ENCODE results near the gene LGALSL.
A peak's percentile ranks its signal among the peaks of the same experiment; 100 is the strongest.

LGALSL gene

DNA sequence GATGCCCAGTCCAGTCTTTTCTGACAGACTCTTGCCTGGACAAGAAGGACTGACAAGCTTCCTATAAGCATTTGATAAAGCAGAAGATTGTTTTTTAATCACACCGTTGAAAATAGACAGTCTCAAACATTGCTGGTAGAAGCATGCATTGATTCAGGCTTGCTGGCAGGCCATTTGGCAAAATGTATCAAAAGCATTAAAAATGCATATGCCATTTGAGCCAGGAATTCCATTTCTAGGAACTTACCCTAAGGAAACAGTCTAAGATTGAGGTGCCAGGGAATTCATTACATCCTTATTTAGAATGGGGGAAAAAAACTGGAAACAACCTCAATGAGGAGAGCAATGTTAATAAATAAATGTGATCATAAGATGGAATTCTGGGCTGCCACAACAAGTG is 20.7 kb downstream of the LGALSL start:
- Histone ChIP-seq H3K36me3 (replicated peaks in 1 of 2; ENCODE audit: control insufficient read depth in 2 of 2, insufficient read depth in 2 of 2, low read length in 2 of 2) (no peaks in the 10 kb centered on the region), H3K14ac (ENCODE audit: low read length) (no peak overlapping the region), H2AK5ac (ENCODE audit: low read depth, low read length) (no peak overlapping the region), H3K9ac (ENCODE audit: low read depth, low read length, poor library complexity) (no peak overlapping the region), H3K4me1 (ENCODE audit: control insufficient read depth in 2 of 2, insufficient read depth in 1 of 2, low read depth in 1 of 2, low read length in 2 of 2) (peaks cover 13 to 14% of the 10 kb centered on the region in 2 donors), H2BK12ac (ENCODE audit: low read length) (no peak overlapping the region), H3K27me3 (ENCODE audit: control insufficient read depth in 3 of 3, insufficient read depth in 3 of 3, low read depth in 1 of 3, low read length in 3 of 3) (no peaks in the 10 kb centered on the region), H3K79me1 (ENCODE audit: low read depth, low read length) (no peaks in the 10 kb centered on the region), H3K27ac (replicated peaks; ENCODE audit: low read length) (no peak overlapping the region), H3K9me3 (replicated peaks in 1 of 2; ENCODE audit: control insufficient read depth in 2 of 2, insufficient read depth in 1 of 2, low read depth in 1 of 2, low read length in 2 of 2) (no peaks in the 10 kb centered on the region), H2BK120ac (ENCODE audit: low read depth, low read length) (no peak overlapping the region), H4K91ac (ENCODE audit: low read depth, low read length, poor library complexity) (no peak overlapping the region), H4K8ac (ENCODE audit: low read depth, low read length) (no peak overlapping the region), H2BK5ac (ENCODE audit: low read length) (no peak overlapping the region), H3K4me3 (ENCODE audit: low read length in 2 of 2) (no peak overlapping the region), H3K4me2 (ENCODE audit: insufficient read depth, low read length, poor library complexity, severe bottlenecking) (no peak overlapping the region), H2AFZ (ENCODE audit: low read length) (peak overlapping the region; percentile 69), H2BK15ac (ENCODE audit: low read length) (no peak overlapping the region), H3K4ac (ENCODE audit: low read length) (no peak overlapping the region), H3K18ac (ENCODE audit: low read length) (no peak overlapping the region), H3K23ac (ENCODE audit: low read depth, low read length, poor library complexity) (no peak overlapping the region)
- DNase-seq (ENCODE audit: low spot score) = no peak
- no CpG with 5 or more reads among the region's 1 CpG for WGBS, 2 donors (ENCODE audit: extremely low coverage in 2 of 2, insufficient read length in 2 of 2, insufficient replicate concordance in 1 of 2)

DNA sequence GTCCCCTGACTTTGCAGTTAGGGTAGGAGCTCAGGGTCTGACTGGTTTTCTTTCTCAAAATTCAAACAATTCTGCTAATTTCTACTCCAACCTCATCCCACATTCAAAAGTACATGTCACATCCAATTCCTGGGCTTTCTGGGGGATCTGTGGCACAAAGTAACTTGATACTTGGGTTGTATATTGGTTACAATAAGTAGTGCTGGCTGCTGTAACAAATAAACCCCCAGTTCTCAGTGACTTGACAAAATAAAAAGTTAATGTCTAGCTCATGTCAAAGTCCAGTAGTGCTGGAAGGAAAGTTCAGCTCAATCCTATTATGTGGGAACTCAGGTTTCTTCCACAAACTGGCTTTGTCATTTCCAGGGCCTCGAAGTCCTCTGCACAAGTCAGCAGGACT is 23.1 kb downstream of the LGALSL start:
- no peaks in the 10 kb centered on the region for H3K27me3 ChIP-seq (ENCODE audit: control insufficient read depth in 3 of 3, insufficient read depth in 3 of 3, low read depth in 1 of 3, low read length in 3 of 3)
- peaks cover 5% of the 10 kb centered on the region in 2 donors for H3K4me1 ChIP-seq (ENCODE audit: control insufficient read depth in 2 of 2, insufficient read depth in 1 of 2, low read depth in 1 of 2, low read length in 2 of 2)
- H2BK12ac ChIP-seq (ENCODE audit: low read length) = no peak overlapping the region
- H3K4me3 ChIP-seq (ENCODE audit: low read length in 2 of 2) = no peak overlapping the region
- H3K27ac ChIP-seq (replicated peaks; ENCODE audit: low read length) = no peak overlapping the region
- H2BK120ac ChIP-seq (ENCODE audit: low read depth, low read length) = no peak overlapping the region
- no peak overlapping the region for H2BK5ac ChIP-seq (ENCODE audit: low read length)
- no peak overlapping the region for H2AFZ ChIP-seq (ENCODE audit: low read length)
- no peak overlapping the region for H3K18ac ChIP-seq (ENCODE audit: low read length)
- no peak overlapping the region for H2AK5ac ChIP-seq (ENCODE audit: low read depth, low read length)
- no peak overlapping the region for H2BK15ac ChIP-seq (ENCODE audit: low read length)
- no peak overlapping the region for H3K4me2 ChIP-seq (ENCODE audit: insufficient read depth, low read length, poor library complexity, severe bottlenecking)
- no peaks in the 10 kb centered on the region for H3K9me3 ChIP-seq (replicated peaks in 1 of 2; ENCODE audit: control insufficient read depth in 2 of 2, insufficient read depth in 1 of 2, low read depth in 1 of 2, low read length in 2 of 2)
- no peak overlapping the region for H4K91ac ChIP-seq (ENCODE audit: low read depth, low read length, poor library complexity)
- no peak overlapping the region for H3K14ac ChIP-seq (ENCODE audit: low read length)
- DNase-seq (ENCODE audit: low spot score) = no peak
- no peak overlapping the region for H3K23ac ChIP-seq (ENCODE audit: low read depth, low read length, poor library complexity)
- no peak overlapping the region for H3K4ac ChIP-seq (ENCODE audit: low read length)
- no peaks in the 10 kb centered on the region for H3K36me3 ChIP-seq (replicated peaks in 1 of 2; ENCODE audit: control insufficient read depth in 2 of 2, insufficient read depth in 2 of 2, low read length in 2 of 2)
- WGBS, 2 donors (ENCODE audit: extremely low coverage in 2 of 2, insufficient read length in 2 of 2, insufficient replicate concordance in 1 of 2) = no CpG with 5 or more reads among the region's 1 CpG
- no peaks in the 10 kb centered on the region for H3K79me1 ChIP-seq (ENCODE audit: low read depth, low read length)
- no peak overlapping the region for H4K8ac ChIP-seq (ENCODE audit: low read depth, low read length)
- H3K9ac ChIP-seq (ENCODE audit: low read depth, low read length, poor library complexity) = no peak overlapping the region

DNA sequence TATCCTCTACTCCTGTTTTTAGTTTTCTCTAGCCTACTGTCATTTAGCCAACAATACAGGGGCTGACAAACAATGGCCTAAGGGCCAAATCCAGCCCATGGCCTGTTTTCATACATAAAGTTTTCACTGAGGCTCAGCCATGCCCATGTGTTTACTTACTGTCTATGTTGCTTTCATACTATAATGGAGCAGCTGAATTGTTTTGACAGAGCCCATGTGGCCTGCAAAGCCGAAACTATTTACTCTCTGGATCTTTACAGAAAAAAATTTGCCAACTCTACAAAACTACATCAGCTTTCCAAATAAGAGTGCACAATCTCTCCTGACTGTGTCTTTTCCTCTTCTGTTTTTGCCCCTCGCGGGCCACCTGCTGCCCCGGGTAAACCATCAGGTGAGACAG is 24.0 kb downstream of the LGALSL start:
- H2BK120ac ChIP-seq (ENCODE audit: low read depth, low read length) = no peak overlapping the region
- H3K18ac ChIP-seq (ENCODE audit: low read length) = no peak overlapping the region
- no peak overlapping the region for H2BK5ac ChIP-seq (ENCODE audit: low read length)
- H4K8ac ChIP-seq (ENCODE audit: low read depth, low read length) = no peak overlapping the region
- no peaks in the 10 kb centered on the region for H3K36me3 ChIP-seq (replicated peaks in 1 of 2; ENCODE audit: control insufficient read depth in 2 of 2, insufficient read depth in 2 of 2, low read length in 2 of 2)
- H3K4me3 ChIP-seq (ENCODE audit: low read length in 2 of 2) = no peak overlapping the region
- no peak overlapping the region for H3K9ac ChIP-seq (ENCODE audit: low read depth, low read length, poor library complexity)
- no CpG with 5 or more reads among the region's 4 CpGs for WGBS, 2 donors (ENCODE audit: extremely low coverage in 2 of 2, insufficient read length in 2 of 2, insufficient replicate concordance in 1 of 2)
- H3K9me3 ChIP-seq (replicated peaks in 1 of 2; ENCODE audit: control insufficient read depth in 2 of 2, insufficient read depth in 1 of 2, low read depth in 1 of 2, low read length in 2 of 2) = no peaks in the 10 kb centered on the region
- H3K4ac ChIP-seq (ENCODE audit: low read length) = no peak overlapping the region
- no peak overlapping the region for H4K91ac ChIP-seq (ENCODE audit: low read depth, low read length, poor library complexity)
- H3K23ac ChIP-seq (ENCODE audit: low read depth, low read length, poor library complexity) = no peak overlapping the region
- no peaks in the 10 kb centered on the region for H3K79me1 ChIP-seq (ENCODE audit: low read depth, low read length)
- H2AFZ ChIP-seq (ENCODE audit: low read length) = no peak overlapping the region
- no peaks in the 10 kb centered on the region for H3K27me3 ChIP-seq (ENCODE audit: control insufficient read depth in 3 of 3, insufficient read depth in 3 of 3, low read depth in 1 of 3, low read length in 3 of 3)
- H3K27ac ChIP-seq (replicated peaks; ENCODE audit: low read length) = no peak overlapping the region
- H2BK15ac ChIP-seq (ENCODE audit: low read length) = no peak overlapping the region
- H2BK12ac ChIP-seq (ENCODE audit: low read length) = no peak overlapping the region
- no peak overlapping the region for H3K14ac ChIP-seq (ENCODE audit: low read length)
- peaks cover 8 to 10% of the 10 kb centered on the region in 2 donors for H3K4me1 ChIP-seq (ENCODE audit: control insufficient read depth in 2 of 2, insufficient read depth in 1 of 2, low read depth in 1 of 2, low read length in 2 of 2)
- no peak overlapping the region for H2AK5ac ChIP-seq (ENCODE audit: low read depth, low read length)
- no peak overlapping the region for H3K4me2 ChIP-seq (ENCODE audit: insufficient read depth, low read length, poor library complexity, severe bottlenecking)
- no peak for DNase-seq (ENCODE audit: low spot score)

DNA sequence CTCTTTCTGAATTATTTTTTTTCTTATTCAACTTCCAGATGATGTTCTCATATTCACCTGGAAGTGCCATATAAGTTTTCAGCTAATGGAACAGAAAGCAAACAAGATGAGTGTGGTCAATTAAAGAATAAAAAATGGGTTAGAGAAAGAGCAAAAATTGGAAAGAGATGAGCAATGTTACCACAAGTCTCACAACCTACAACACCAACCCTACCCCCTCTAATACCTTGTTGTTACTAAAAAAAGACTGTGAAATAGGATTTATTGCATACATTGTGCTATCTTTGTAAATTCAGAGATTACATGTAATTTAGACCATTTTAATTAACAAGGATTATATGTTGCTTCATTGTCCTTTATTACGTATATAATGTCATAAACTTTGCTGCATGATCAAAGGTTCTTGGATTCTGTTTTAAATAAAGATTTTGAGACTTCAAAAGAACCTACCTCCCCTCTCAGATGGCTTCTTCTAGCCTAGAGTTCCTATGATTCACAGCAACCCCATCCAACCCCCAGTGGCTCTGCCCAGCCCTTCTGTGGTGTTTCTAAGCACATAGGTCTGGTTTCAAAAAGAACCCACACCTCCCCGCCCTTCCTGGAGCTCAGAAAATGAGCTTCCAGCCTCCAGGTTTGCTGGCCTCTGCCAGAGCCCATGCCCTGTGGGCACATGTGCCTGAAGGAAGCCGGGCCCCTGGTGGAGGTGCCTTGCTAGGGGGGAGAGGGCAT is 24.7 kb downstream of the LGALSL start:
- H3K27ac ChIP-seq (replicated peaks; ENCODE audit: low read length) = no peak overlapping the region
- DNase-seq (ENCODE audit: low spot score) = no peak

More for the DNA sequence above, 24.7 kb downstream of the LGALSL start:
- H3K36me3 ChIP-seq (replicated peaks in 1 of 2; ENCODE audit: control insufficient read depth in 2 of 2, insufficient read depth in 2 of 2, low read length in 2 of 2) = no peaks in the 10 kb centered on the region
- no peaks in the 10 kb centered on the region for H3K9me3 ChIP-seq (replicated peaks in 1 of 2; ENCODE audit: control insufficient read depth in 2 of 2, insufficient read depth in 1 of 2, low read depth in 1 of 2, low read length in 2 of 2)
- no peak overlapping the region for H3K9ac ChIP-seq (ENCODE audit: low read depth, low read length, poor library complexity)
- H3K27me3 ChIP-seq (ENCODE audit: control insufficient read depth in 3 of 3, insufficient read depth in 3 of 3, low read depth in 1 of 3, low read length in 3 of 3) = no peaks in the 10 kb centered on the region
- H2AFZ ChIP-seq (ENCODE audit: low read length) = no peak overlapping the region
- H3K14ac ChIP-seq (ENCODE audit: low read length) = no peak overlapping the region
- H3K4me3 ChIP-seq (ENCODE audit: low read length in 2 of 2) = no peak overlapping the region
- no peak overlapping the region for H2AK5ac ChIP-seq (ENCODE audit: low read depth, low read length)
- H3K23ac ChIP-seq (ENCODE audit: low read depth, low read length, poor library complexity) = no peak overlapping the region
- no peak overlapping the region for H2BK5ac ChIP-seq (ENCODE audit: low read length)
- no peak overlapping the region for H3K18ac ChIP-seq (ENCODE audit: low read length)
- no peak overlapping the region for H2BK12ac ChIP-seq (ENCODE audit: low read length)
- H2BK120ac ChIP-seq (ENCODE audit: low read depth, low read length) = no peak overlapping the region
- H4K91ac ChIP-seq (ENCODE audit: low read depth, low read length, poor library complexity) = no peak overlapping the region
- no peak overlapping the region for H2BK15ac ChIP-seq (ENCODE audit: low read length)
- no peak overlapping the region for H3K4me2 ChIP-seq (ENCODE audit: insufficient read depth, low read length, poor library complexity, severe bottlenecking)
- WGBS, 2 donors (ENCODE audit: extremely low coverage in 2 of 2, insufficient read length in 2 of 2, insufficient replicate concordance in 1 of 2) = no CpG with 5 or more reads among the region's 3 CpGs
- no peak overlapping the region for H4K8ac ChIP-seq (ENCODE audit: low read depth, low read length)
- H3K4ac ChIP-seq (ENCODE audit: low read length) = no peak overlapping the region
- H3K4me1 ChIP-seq (ENCODE audit: control insufficient read depth in 2 of 2, insufficient read depth in 1 of 2, low read depth in 1 of 2, low read length in 2 of 2) = peaks cover 8 to 10% of the 10 kb centered on the region in 2 donors
- no peaks in the 10 kb centered on the region for H3K79me1 ChIP-seq (ENCODE audit: low read depth, low read length)
